Glomerular visceral epithelial cell (primary cell): Measurements from ENCODE around the gene CNNM1.

ENCODE experiments used
- DNase-seq: peaks from one replicate; pipeline ENCODE4 v3.0.0-alpha.2; 2016; ENCODE audit errors: extremely low spot score

The CNNM1 gene

DNA sequence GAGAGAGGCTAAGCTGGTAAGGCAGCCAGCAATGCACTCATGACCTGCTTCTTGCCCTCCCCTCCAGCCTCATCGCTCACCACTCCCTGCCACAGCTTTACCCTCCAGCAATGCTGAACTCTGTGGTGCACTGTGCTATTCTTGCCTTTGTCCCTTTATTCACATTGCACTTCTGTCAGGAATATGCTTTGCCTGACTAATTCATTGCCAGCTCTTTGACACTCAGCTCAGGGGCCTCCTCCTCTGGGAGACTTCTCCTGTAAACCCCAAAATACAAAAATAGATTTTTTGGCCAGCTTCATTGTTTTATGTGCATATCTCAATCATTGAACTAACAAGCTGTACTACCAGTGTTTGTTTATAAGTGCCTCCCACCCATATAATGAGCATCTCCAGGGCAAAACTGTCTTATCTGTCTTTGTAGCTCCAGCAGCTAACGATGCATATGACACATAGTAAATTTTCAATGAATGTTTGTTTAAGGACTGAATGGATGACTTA, 8.2 kb downstream of the CNNM1 start:
- DNase-seq: peak; percentile 18

DNA sequence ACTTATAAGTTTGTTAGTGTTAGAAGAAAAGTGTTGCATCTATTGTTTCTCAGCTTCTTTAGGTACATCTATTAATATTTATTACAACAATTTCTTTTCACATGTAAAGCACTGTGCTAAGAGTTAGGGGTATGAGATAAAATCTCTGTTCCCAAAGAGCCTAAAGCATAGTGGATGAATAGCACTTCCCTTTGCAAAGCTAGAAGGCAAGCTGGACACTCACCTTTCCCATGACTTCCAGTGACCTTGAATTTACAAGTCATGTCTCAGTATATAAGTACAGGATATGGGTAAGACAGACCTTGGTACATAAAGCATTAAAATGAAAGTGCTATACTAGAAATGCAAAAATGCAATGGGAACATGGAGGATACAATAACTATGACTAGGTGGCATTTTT, 8.7 kb downstream of the CNNM1 start:
- no peak for DNase-seq

DNA sequence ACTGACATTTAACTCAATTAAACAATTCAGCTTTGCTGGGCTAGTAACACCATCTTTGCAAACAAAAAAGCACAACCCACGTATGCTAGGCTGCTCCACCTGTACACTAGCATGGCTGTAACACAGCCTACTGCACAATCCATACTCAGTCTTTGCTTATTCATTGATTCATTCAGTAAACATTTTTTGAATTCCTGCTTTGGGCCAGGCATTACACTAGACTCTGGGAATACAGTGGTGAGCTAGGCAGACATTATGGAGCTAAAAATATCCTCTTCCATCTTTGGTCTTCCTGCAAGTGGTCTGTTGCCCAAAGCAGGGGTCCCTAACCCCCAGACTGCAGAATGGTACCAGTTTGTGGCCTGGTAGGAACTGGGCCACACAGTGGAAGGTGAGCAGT, 9.9 kb downstream of the CNNM1 start:
- DNase-seq: no peak

DNA sequence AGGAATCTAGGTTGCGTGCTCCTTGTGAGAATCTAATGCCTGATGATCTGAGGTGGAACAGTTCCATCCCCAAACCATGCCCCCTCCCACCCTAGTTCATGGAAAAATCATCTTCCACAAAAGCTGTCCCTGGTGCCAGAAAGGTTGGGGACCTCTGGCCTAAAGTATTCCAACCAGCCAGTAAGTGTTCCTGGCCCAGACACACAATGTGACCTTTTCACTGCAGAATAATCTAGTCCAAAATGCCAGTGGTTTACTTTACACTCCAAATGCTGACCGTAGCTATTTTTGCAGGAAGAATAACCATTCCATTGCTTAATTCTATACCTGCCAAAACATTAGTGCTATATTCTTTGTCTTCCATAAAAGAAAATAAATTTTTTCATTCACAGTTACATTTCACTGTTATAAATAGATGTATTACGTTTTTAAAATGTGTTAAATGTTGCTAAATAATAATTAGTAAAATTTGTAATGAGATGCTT, 10.4 kb downstream of the CNNM1 start:
- DNase-seq: no peak

DNA sequence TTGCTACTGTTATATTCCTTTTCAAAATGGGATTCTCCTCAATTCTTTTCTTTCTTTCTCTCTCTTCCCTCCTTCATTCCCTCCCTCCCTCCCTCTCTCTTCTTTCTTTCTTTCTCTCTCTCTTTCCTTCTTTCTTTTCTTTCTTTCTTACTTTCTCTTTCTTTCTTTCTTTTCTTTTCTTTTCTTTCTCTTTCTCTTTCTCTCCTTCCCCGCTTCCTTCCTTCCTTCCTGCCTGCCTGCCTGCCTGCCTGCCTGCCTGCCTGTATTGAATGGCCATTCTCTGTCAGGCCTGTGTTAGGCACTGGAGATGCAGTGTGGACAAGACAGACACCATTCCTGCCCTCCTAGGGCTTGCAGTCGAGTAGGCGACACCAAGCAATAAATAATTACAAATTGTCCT, 11.5 kb downstream of the CNNM1 start:
- DNase-seq: no peak

DNA sequence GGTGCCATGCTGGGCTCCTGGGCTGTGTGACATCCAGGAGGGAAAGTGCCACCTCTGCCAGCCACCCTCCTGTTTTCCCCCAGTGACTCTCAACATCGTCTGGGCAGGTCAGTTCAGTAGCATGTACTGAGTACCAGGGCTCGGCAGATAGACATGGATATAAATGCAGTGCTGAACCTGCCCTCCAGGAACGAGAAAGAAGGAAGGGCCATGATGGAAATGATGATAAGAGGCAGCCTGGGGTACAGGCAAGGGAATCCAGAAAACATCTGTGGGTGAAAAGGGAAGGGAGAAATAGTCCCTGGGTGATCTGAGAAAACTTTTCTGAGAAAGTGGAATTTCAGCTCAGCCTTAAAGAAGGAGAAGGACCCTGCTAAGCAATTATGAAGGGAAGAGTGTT, 12.1 kb downstream of the CNNM1 start:
- no peak for DNase-seq

DNA sequence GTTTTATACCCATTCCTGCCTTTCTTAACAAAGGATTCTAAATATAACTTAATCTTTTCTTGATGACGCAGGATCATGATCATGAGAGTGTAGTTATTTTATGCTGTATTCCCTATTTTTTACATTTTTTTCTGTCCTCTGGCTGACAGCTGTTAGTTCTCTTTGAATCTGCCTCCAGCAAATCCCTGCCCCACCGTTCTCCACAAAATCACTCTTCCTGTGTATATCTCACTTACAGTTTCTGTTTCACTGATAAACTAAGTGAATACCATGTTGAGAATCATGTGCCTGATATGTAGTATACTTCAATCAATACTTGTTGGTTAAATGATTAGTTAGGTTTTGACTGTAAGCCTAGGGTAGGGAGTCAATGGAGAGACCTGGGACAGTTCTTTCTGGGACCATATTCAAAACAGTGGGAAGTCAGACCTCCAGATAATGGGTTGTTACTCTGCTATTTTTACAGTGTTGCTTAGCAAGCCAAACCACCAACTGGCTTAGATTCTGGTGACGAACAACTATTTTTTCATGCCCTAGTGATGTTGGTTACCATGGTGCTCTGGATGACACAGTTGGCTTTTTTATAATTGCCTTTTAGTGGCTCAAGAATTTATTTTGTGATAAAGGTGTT, 12.8 kb downstream of the CNNM1 start:
- peak; percentile 21 for DNase-seq

DNA sequence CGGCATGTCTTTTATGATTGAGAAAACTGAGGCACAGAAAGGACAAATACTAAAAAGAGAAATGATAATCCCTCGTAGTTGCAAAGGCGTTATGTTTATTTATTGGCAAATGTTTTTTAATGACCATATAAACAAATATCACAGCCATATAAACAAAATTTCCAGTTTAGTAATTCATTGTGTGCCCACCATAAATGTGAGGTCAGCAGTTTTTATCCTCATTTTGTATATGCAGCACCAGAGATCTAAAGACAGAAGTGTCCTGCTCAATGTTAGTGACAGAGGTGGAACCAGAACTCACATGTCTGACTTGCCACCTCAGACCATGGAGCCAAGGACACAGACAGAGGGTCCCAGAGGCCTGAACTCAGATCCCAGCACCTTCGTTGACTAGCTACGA, 14.1 kb downstream of the CNNM1 start:
- DNase-seq: no peak

DNA sequence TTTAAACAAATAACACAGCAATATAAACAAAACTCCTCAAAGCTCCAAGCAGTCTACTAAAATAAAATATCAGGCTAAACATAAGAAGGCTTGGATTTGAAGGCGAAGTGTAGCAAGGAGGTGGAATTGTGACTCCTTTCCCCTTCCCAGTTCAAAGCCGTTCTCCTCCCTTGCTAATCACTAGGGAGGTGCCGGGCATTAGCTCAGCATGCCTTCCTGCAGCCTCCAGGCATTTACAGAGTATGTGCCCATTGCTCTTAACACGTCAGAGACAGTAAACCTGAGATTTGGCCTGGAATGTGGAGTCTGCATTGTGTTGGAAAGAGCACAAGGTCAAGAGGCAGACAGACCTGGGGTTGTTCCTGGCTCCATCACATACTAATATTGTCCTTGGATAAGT, 15.6 kb downstream of the CNNM1 start:
- no peak for DNase-seq

DNA sequence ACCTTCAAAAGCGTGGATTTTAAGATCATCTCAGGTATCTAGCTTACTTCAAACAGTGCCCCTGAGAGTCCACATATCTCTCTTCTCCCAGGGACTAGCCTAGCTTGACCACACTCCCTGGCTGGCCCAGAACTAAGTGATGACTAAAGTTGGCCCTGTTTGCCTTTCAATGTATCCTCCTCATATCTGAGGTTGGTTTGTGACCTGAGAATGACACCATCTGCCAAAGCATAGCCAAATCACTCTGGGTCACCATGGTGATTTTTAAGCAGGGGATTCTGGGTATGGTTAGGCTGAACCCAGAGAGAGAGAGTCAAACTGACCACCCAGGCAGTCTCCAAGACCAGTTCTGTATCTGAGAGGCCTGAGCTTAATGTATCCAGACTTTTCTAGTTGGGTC, 16.2 kb downstream of the CNNM1 start:
- peak; percentile 55 for DNase-seq

DNA sequence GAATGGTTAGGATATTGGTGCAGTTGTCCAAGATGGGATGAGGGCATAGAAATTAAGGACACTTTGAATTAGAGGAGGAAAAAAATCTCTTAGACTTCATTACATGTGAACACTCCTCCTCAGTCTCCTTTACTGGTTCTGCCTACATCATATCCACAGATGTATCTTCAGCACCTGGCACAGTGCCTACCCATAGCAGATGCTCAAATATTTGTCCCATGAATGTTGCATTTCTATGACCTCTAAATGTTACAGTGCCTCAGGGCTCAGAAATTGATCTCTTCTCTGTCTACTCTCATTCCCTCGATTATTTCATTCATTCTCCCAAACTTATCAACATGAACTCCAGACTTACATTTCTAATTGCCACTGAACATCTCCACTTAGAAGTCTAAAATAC, 17.1 kb downstream of the CNNM1 start:
- peak; percentile 42 for DNase-seq

DNA sequence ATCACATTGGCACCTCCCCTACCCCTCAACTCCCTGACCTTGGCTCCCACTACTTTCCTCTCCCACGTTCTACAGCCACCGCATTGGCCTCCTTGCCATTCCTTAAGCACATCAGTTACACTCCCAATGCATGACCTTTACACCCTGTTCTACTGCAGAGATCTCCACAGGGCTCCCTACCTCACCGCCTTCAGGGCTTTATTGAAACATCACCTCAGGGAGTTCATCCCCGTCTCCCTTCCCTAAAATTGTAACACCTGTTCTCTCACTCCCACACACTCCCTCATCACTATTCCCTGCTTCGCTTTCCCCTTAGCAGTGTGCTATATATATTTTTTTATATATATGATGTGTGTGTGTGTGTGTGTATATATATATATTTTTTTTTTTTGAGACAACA, 18.5 kb downstream of the CNNM1 start:
- no peak for DNase-seq

DNA sequence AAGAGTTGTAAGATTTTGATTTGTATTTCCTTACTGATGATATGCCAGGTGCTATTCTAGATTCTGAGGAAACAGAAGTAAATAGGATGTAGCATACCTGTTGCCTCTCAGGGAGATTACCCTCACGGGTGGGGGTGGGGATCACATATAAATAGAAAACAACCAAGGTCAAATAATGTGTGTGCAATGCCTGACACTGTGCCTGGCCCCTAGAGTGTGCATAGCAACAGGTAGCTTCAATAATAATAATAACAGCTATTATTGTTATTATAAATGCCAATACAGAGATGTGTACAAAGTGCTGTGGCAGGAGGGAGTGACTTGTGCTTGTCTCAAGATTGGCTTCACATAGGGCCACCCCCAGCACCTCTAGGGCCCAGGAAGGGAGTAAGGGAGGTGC, 24.0 kb downstream of the CNNM1 start:
- DNase-seq: no peak

DNA sequence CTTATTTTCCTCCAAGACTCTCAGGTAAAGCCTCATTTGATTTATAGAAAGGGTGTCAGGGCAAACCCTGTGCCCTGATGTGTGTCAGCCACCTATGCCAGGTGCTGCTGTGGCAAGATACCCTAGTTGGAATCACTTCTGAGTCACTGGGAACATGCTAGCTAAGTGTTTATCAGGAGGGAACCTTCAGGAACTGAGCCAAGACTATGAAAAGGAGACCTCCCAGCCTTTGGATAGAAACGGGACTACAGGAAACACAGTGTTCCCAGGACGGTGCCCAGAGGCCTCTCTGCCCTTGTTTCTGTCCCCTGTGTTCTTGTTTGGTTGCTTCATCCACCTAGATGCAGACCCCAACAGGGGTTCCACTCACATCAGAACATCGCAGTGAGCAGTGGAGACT, 28.5 kb downstream of the CNNM1 start:
- DNase-seq: no peak

DNA sequence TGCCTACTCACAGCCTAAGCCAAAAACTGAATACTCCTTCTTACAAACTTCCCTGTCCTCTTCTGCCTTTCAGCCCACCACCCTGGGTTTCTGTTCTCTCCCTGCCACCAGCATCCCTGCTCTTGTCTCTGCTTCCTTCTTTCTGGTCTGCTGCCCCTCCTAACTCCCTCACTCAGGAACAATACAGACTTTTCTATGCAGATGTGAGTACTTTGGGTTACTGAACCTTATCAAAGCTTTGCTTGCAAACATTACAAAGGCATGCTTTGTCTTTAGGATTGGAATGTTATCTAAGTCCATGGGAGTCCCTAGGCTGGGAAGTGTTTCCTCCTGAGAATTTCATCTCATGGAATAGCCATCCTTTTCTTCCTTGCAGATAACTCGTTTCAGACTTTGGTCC, 28.9 kb downstream of the CNNM1 start:
- no peak for DNase-seq

DNA sequence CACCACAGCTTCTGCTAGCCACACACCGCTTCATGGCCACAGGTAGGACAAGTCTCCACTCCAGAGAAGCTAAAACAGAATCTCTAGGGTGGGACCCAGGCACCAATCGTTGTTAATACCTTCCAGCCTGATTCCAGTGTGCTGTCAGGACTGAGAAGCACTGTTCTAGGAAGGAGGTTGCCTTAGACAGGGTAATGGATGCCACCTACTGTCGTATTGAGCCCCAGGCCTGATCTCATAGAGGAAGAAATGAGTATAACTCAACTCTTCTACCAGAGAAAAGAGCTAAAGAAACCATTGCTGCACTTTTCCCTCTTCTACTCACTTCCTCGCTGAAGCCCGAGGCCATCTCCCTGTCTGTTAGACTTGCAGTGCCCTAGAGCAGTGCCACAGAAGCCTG, 31.8 kb downstream of the CNNM1 start:
- no peak for DNase-seq

DNA sequence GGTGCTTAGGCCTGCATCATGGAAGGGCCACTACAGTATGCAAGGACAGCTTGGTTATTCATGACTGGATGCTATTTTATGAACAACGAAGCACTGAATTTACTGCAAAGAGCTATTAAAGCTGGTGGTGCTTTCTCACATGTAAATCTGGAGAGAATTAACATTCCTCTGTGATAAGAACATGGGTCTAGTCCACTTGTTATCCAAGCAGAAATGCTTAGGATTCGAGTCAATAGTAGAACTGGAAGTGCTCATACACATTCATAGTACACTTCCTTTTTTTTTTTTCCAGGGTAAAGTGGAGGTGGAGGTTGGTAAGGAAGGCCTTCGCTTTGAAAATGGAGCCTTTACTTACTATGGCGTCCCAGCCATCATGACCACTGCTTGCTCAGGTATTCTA, 35.0 kb downstream of the CNNM1 start:
- DNase-seq: no peak

DNA sequence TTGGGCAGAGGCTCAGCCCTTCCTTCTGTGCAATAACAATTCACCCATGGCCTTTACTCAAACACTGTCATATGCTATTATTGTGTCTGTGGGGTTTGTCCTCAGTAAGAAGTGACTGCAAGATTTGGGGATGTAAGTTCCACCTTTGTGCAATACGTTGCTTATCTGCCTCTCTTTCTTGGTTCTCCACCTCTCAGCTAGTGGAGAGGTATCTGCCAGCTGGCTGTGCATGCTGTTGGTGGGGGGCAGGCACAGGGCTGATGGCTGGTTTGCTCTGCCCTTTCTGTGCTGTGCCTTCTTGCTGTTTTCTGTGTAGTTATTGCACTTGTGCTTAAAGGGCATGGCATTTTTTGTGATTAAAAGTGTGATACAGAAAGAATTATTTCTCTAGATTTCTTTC, 36.2 kb downstream of the CNNM1 start:
- DNase-seq: no peak

DNA sequence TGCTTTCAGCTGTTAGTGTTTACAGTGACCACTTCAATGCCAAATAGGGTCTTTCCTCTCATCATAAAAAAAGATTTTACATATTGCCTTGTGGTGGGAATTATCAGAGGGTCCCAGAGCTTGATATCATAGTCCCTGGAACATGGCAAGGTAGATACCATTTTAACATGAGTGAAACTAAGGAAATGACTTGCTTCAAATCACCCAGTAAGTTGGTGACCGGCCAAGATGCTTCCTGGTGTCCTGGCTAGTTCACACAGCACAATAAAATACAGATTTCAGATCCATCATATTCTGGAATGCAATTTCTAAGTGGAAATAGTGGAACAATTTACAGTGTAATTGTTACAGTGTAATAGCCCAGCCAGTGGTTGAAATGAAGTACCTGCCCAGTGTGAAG, 36.6 kb downstream of the CNNM1 start:
- no peak for DNase-seq

DNA sequence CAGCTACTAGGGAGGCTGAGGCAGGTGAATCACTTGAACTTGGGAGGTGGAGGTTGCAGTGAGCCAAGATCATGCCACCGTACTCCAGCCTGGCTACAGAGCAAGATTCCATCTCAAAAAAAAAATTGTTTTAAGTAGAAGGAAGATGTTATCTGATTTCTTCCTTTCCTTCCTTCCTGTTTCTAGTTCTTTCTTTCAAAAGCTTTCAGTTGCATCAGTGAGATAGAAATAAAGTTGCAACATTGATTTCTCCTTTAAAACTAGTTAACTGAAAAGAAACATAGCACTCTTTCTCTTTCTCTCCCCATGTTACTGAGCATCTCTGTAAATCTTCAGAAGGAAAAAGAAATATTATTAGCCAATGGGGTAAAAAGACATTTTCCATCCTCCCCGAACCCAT, 37.5 kb downstream of the CNNM1 start:
- no peak for DNase-seq

DNA sequence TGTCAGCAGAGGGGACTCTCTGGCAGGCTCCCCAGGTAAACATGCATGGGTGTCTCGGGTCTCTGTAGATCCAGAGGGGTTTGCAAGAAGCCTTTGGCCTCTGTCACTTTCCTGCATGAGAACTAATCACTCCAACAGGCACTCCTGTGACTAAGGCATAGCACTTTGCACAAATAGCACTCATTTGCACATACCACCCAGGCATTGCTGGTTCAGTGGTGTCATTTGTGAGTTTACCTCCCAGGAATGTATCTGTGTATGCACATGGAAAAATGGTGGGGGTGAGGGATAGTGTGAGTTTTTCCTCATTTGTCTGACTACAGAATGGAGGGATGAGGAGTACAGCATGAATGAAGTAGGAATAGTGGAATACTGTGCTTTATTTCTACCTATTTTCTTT, 39.5 kb downstream of the CNNM1 start:
- no peak for DNase-seq

DNA sequence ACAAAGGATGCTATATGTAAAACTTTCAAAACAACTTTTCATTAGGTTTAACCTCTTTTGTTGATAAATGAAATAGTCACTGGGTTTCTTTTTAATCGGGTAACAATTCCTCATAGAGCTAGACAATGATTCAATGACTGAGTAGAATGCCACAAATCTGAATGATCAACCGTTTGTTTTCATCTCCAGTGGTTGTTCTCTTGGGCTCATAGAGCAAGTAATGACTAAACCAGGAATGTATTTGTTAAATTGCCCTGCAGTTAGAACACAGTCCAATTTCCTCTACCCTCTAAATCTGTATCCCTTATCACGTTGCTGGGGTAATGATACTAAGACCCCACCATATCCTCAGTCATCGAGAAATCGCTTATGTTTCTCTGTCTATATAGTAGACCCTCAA, 40.0 kb downstream of the CNNM1 start:
- DNase-seq: no peak

DNA sequence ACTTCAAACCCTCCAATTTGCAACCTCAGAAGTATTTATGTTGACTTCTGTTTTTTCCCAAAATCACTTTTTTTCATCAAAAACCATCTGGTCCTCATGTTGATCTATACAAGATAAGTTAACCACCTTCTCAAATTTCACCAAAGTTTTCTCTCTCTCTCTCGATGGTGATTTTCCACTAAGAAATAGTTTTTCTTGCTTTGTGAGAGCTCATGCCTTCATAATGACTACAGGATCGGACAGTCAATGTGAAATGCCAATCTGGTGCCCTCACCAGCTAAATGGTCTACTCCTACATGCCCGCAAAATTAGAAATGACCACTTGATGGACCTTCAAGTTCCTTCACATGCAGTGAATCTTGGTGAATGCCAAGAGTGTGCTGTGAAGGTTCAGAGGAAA, 40.4 kb downstream of the CNNM1 start:
- DNase-seq: no peak

DNA sequence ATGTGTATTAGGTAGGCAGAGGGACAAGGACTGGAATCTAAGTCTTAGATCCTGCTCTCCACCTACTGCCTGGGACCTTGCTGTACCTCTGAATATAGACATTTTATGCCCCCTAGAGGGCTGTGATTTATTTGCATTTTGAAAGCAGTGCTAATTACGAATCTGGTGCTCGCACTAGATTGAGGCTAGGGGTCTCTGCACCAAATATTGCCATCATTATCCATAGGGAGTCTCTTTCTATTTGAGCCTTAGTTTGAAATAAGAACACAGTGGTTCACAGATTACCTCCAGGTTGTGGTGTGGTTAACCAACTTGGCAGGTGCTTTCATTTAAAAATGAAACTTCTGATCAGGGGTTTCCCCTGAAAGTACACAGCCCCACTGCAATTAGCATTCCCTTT, 41.8 kb downstream of the CNNM1 start:
- peak; percentile 17 for DNase-seq
